K562 (cell line): ENCODE results near the gene MBOAT2. TPM values are rescaled to one million over a fixed set of nuclear protein-coding genes. Genes with fewer than 3 reads are reported as not detected.

Experiments
- ARID1B ChIP-seq: fragments of 450-650 bp; IDR thresholded peaks from 2 replicates; pipeline ENCODE4 v1.6.1; 2016; ENCODE audit warnings: antibody characterized with exemption, mild to moderate bottlenecking, inconsistent platforms
- CBX3 ChIP-seq, 2 experiments: IDR thresholded peaks; 1 replicate in 1 of 2; 2 replicates in 1 of 2; pipeline ENCODE4 v1.6.1; 2012; ENCODE audit warnings: inconsistent platforms in 2 of 2, low read length in 2 of 2, borderline replicate concordance in 1 of 2, control low read depth in 1 of 2
- CHD7 ChIP-seq: fragments of 200-600 bp; sonication (generic); IDR thresholded peaks from one replicate; pipeline ENCODE4 v1.6.1; 2012; ENCODE audit warnings: mild to moderate bottlenecking, low read depth, low read length, inconsistent platforms
- CTCFL ChIP-seq: IDR thresholded peaks from 2 replicates; pipeline ENCODE4 v1.6.1; 2011; ENCODE audit warnings: borderline replicate concordance, low read depth, mild to moderate bottlenecking, moderate library complexity, low read length; ENCODE audit not compliant: insufficient read depth, poor library complexity, severe bottlenecking
- DDX20 ChIP-seq: fragments of 450-650 bp; IDR thresholded peaks from 2 replicates; pipeline ENCODE4 v1.6.1; 2016; ENCODE audit warnings: missing genetic modification characterization, low read depth, mild to moderate bottlenecking, missing compliant biosample characterization, moderate library complexity
- ETV5 ChIP-seq: sonication (generic); formaldehyde crosslinking; IDR thresholded peaks from 2 replicates; pipeline ENCODE4 v1.4.0; 2020; ENCODE audit warnings: low read depth, mild to moderate bottlenecking, missing genetic modification reagents
- MAFK ChIP-seq: IDR thresholded peaks from 2 replicates; pipeline ENCODE4 v1.6.1; 2011; ENCODE audit warnings: low read length, improper control_type of control experiment
- NBN ChIP-seq: fragments of 450-650 bp; IDR thresholded peaks from 2 replicates; pipeline ENCODE4 v1.6.1; 2016; ENCODE audit warnings: low read depth, mild to moderate bottlenecking
- NCOR1 ChIP-seq: fragments of 450-650 bp; IDR thresholded peaks from 2 replicates; pipeline ENCODE4 v1.6.1; 2016; ENCODE audit warnings: mild to moderate bottlenecking, moderate library complexity
- RHOXF2B ChIP-seq: fragments of 250-450 bp; sonication (Bioruptor Pico); conservative IDR thresholded peaks from 2 replicates; pipeline ENCODE4 v1.5.1; 2021
- ZNF592 ChIP-seq: fragments of 450-650 bp; IDR thresholded peaks from 2 replicates; pipeline ENCODE4 v1.6.1; 2017; ENCODE audit warnings: antibody characterized with exemption, mild to moderate bottlenecking
- polyA plus RNA-seq, 8 experiments: library from polyadenylated mRNA; depleted of rRNA in 4 of 8; stranded (reverse) in 5 of 8; unstranded in 3 of 8; fragments of >200 nt; fragmentation: Nextera tagmentation in 2 of 8; fragmentation: Illumina TruSeq in 1 of 8; extraction: Ambion mirVana in 2 of 8; extraction: Trizol in 1 of 8; gene quantifications; 2 replicates each; pipeline versions ENCODE4 v1.2.1 to v1.2.3, GENCODE V29; 2011 to 2014; ENCODE audit warnings: inconsistent platforms in 1 of 8, missing spikeins in 1 of 8
- total RNA-seq, 7 experiments: library from RNA; depleted of rRNA in 6 of 7; stranded (reverse); fragments of >200 nt in 6 of 7; fragmentation: Illumina TruSeq in 2 of 7; extraction: Trizol in 2 of 7; gene quantifications; 2 replicates each; pipeline versions ENCODE4 v1.2.1 to v1.2.3, GENCODE V29; 2011 to 2021; ENCODE audit warnings: low replicate concordance in 1 of 7

MBOAT2 gene
- total and polyA plus RNA-seq, 9 of the 15 experiments (the other 6 are each of a cell fraction or from before 2014, with no cell fraction given): 8.4 to 122 (median 27.6) TPM

- no peak for TF ChIP-seq CTCFL
- no peak for TF ChIP-seq ETV5 (CRISPR knock-in tag)
- TF ChIP-seq DDX20: no peak
- no peak for TF ChIP-seq RHOXF2B (CRISPR knock-in tag)
- 0 out of 2 replicates have a peak, but pooled peaks have one; percentile 23 for TF ChIP-seq ZNF592
- no peak for TF ChIP-seq CBX3 (IDR thresholded peaks at IDR 0.05; ENCODE audit: borderline replicate concordance in 1 of 2, low read length in 2 of 2)
- TF ChIP-seq NBN: no peak
- no peak for TF ChIP-seq CHD7
- TF ChIP-seq MAFK: no peak
- TF ChIP-seq ARID1B: peak; percentile 67
- TF ChIP-seq NCOR1: peak; percentile 43; the same call in 1 of the 2 replicates
Observed at GRCh38 chr2:8923183-8923582, 80.3 kb downstream of the MBOAT2 start (continued).
